GM12875 (cell line): ENCODE measurements around the gene C10orf53.

Experiments
- H3K4me3 ChIP-seq: one replicate; pipeline ENCODE4 v1.5.1; 2011; ENCODE audit warnings: low read depth, low read length, control low read depth
- CTCF ChIP-seq: IDR thresholded peaks from 2 replicates; pipeline ENCODE4 v1.5.1; 2011; ENCODE audit warnings: low read depth, mild to moderate bottlenecking, control low read depth, inconsistent platforms, low read length, moderate library complexity, borderline replicate concordance; ENCODE audit not compliant: insufficient read depth

C10orf53 gene

GRCh38 chr10:49643241-49644034, 36.0 kb upstream of the C10orf53 start:
- TF ChIP-seq CTCF = no peak
- H3K4me3 ChIP-seq = no peak overlapping the region

- H3K4me3 ChIP-seq = no peak overlapping the region
- no peak for TF ChIP-seq CTCF
Measured at GRCh38 chr10:49644035-49644646, 35.3 kb upstream of the C10orf53 start.

- H3K4me3 ChIP-seq = no peak overlapping the region
- TF ChIP-seq CTCF = no peak
Measured at GRCh38 chr10:49645417-49645816, 34.0 kb upstream of the C10orf53 start.

DNA sequence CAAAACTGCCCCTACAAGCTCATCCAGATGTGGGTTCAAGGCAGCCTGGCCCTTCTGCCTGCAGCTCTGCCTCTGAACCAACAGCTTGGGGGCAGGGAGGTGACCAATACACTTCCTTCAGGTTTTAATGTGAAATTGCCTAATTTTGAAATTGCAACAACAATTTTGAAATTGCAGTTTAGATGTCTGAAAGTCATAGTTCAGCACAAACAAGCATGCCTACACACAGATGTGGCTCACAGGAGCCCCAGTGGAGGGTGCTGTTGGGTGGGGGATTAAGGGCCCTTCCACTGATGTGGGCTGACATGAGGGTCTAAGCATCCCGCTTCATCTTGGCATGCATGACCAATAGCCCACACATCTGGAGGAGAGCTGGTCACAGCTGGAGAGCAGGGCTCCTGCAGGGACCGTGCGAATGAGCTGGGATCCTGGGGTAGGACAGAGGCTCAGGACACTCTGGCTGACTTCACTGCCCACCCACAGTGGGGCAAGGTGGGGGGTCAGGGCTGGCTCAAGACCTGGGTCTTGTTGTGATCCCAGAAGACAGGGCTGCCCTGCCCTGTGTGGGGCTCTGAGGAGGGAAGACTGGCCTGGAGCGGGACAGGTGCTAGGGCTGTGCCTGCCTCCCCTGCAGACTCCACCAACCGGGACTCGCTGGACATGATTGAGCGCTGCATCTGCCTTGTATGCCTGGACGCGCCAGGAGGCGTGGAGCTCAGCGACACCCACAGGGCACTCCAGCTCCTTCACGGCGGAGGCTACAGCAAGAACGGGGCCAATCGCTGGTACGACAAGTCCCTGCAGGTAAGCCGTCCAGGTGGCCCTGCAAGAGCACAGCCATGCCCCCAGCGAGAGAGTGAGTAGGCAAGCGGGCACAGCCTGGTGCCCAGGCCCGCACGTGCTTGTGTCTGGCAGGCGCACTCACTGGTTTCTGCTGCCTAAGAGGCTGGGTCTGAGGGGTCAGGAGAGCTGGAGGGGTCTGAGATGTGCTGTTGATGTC, 33.3 kb upstream of the C10orf53 start:
- no peak overlapping the region for H3K4me3 ChIP-seq
- no peak for TF ChIP-seq CTCF

DNA sequence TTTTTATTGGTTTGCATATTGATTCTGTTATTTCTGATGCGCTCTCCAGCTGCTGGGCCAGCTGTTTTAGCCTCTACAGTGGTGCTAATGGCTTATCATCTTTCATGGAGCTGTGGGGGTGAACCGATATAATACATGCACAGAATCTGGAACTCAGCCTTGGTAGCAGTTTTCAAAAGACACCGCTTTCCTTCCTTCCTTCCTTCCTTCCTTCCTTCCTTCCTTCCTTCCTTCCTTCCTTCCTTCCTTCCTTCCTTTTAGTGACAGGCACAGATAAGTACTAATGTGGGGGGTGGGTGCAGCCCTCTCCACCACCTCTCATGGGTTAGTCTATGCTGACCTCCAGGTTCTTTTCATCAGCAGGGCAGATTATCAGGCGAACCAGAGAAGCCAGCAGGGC, 31.9 kb upstream of the C10orf53 start:
- TF ChIP-seq CTCF = no peak
- H3K4me3 ChIP-seq = no peak overlapping the region

GRCh38 chr10:49647985-49648795, 31.3 kb upstream of the C10orf53 start:
- no peak for TF ChIP-seq CTCF
- no peak overlapping the region for H3K4me3 ChIP-seq
